ENCODE measurements around the gene STARD6. TPM values are rescaled to one million over a fixed set of nuclear protein-coding genes. Genes with fewer than 3 reads are reported as not detected.

Gene STARD6, protein sequence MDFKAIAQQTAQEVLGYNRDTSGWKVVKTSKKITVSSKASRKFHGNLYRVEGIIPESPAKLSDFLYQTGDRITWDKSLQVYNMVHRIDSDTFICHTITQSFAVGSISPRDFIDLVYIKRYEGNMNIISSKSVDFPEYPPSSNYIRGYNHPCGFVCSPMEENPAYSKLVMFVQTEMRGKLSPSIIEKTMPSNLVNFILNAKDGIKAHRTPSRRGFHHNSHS
- not detected in 2 replicates for total RNA-seq

DNA sequence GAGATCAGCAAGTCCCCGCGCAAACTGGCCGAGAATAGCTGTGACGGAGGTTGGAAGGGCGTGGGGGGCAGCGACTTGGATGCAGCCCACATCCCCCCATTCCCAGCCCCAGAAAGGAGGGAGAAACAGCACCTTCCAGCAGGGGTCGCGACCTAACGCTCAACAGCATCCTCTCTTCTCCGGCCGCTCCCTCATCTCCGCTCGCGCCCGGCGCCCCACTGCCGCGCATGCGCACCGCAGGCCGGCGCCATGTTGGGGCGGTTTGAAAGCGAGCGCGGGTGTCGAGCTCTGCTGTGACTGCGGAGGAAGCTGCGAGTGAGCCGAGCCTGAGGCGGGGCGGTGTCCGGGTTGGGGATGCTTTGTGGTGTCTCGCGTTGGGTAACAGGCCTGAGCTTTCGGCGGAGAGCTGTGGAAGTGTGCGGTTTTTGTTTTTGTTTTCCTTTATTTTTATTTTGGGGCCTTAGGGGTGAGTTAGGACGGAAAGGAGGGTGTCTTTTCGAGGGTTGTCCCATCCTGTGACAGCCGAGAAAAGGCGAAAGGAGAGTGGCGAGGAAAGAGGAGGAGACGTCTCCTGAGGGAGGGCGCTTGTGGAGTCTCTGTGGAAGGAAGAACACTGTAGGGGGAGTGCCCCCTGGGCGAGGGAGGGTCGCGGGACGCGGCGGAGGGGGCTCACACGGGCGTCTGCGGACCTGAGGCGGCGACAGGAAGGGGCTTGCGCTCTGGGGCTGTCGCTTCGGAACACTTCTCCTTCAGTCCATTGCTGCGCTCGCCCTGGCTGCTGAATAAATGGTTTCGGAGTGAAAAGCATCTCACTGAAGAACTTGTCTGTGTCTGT lies at the start of gene STARD6, which contains the start of gene C18orf54:
TSS of gene STARD6 (minus strand) at position 199 of the 835 bp plus-strand sequence. CDS start 3,285 bp downstream, outside the sequence.
TSS of gene C18orf54 (plus strand) at position 247 of the 835 bp plus-strand sequence. CDS start 2,667 bp downstream, outside the sequence.

Small RNA genes within 50 kb of the gene (small RNA-seq; reads per million reads assigned to genes)
- gene SNRPGP2 = not detected

Other genes with a start within 250 kb of the STARD6 start
- gene MBD2, start 133.2 kb downstream of the STARD6 start, total RNA-seq = 43.0 and 47.0 TPM in 2 replicates
- gene POLI, start 88.3 kb downstream of the STARD6 start, total RNA-seq = 31.8 and 49.5 TPM in 2 replicates
- gene C18orf54, start within 50 bp of the STARD6 start, total RNA-seq = 2.8 and 4.1 TPM in 2 replicates
- gene DYNAP, start 233.4 kb upstream of the STARD6 start, total RNA-seq = not detected in 2 replicates

Measured in hair follicle dermal papilla cell (primary cell).